HG03060 (cell line): ENCODE measurements around the gene DMRTB1.

Experiments
- ATAC-seq: cut with Tn5 transposase; IDR thresholded peaks from one replicate; pipeline ENCODE4 v1.9.1; 2021; ENCODE audit warnings: low read depth, moderate number of reproducible peaks; ENCODE audit not compliant: unreplicated experiment

The DMRTB1 gene

GRCh38 chr1:53459321-53460175 is at the start of gene DMRTB1:
DMRTB1 (plus strand) TSS chr1:53459399; CDS start chr1:53459454, 55 bp downstream.
- no peak for ATAC-seq

DNA sequence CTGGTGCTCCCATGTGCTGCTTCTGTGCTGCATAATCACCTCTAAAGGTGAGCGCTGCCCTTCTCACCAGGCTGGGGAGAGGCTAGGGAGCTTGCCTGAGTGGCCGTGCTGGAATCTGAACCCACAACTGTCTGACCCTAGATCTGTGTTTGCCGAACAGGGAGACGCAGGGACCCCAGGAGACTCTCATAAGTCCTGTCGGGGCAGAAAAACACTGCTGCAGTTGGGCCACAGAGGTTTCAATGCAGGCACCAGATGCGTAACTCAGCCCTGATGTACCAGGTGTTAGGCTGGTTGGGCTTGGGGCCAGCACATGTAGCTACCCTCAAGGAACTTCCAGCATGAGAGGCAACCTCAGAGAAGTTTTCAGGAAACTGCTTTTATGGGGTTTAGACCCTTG is 49.5 kb upstream of the DMRTB1 start:
- ATAC-seq: no peak

DNA sequence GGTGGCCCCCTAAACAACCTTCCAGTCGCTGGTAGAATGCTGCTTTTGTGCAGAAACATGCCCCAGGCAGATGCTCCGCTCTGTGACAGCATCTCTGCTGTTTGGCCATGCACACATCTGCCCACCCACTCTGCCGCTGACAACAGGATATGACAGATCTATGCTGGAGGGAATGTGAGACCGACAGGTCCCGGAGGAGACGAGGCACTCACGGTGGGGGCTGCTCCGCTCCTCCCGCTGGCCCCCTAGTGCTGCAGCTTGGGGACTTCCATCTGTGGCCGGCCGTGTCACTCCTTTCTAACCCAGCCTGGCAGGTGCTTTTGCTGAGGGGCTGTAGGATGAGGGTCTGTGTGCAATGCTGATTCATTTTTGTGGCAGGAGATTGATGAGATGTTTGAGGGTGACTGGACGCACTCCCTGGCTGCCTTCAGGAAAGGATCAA is 49.1 kb upstream of the DMRTB1 start:
- no peak for ATAC-seq

DNA sequence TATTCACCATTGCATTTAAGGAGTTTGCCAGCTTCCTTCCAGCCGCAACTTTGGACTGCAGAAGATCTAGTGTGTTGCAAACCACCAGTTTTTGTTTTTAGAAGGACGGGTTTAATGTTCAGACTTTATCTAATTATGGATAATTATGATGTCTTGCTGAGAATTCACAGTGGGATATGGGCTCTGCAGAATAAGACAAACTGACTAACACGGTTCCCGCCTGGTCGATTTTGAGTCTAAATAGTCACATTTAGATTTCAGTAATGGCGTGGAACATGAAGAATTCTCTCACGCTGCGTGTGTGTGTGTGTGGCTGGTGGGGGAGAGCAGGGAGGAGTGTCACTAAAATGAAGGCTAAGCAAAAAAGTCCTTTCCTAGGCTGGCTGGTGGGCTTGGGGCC is 48.5 kb upstream of the DMRTB1 start:
- no peak for ATAC-seq

DNA sequence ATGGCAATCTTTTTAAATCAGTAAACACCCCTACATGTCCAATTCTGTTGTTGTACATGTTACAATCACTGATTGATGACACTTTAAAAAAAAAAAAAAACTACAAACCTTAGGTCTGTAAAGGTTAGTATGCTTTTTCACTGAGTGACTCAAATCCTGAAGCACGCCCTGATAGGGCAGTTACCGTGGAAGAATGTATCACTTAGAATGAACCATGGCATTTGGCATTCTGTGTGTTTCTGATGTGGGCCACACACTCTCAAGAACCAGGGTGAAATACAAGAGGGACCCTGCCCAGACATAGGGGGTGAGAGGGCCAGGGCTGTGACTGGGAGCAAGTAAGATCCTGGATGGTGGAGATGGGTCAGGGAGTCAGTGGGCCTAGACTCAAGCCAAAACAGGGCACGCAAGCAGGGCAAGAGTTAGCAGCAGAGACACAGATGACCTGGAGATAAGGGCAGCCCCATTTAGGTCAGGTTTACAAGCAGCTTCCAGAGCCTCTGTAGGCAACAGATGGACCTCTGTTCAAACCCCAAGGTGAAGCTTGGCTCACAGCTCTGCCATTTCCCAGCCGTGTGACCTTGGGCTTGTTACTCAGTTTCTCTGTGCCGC is 47.6 kb upstream of the DMRTB1 start:
- no peak for ATAC-seq

DNA sequence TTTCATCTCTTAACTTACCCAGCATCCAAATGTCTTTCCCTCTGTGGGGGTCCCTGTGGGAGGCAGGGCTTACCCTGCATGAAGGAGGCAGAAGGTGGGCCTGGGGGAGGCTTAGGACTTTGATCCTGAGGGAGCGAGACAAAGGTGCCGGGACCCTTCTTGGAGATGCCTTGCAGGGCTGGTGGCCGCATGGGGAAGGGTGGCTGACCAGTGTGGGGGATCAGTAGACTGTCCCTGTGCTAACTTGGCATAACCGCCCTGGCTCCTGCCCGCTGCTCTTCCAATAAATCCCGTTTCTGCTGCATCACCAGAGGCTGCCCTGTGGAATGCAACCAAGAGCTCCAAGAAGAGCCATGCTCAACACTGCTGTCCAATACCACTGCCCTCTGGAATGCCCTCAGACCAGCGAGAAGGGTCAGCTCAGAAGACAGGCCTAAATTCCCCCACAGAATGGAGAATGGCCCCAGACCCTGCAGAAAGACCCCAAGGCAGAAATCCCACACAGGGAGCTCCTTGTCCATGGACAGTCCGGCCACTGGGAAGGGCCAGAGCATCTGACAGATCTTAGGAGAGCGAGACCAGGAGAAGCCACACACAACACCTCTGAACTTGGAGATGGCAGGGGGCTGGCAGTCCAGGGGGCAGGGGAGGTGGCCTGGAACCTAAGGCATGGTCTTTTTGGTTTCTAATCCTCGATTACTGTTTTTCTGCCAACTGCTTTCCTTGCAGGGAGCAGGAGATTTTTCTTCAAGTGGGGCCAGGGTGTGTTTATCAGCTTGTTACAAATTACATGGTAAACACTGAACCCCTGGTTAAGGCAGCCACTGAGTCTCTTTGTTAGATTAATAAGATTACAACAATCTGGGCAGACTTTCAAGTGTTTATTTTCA is 46.7 kb upstream of the DMRTB1 start:
- no peak for ATAC-seq

- no peak for ATAC-seq
Observed at GRCh38 chr1:53413175-53414001, 45.8 kb upstream of the DMRTB1 start.

GRCh38 chr1:53414632-53415031 is 44.6 kb upstream of the DMRTB1 start:
- ATAC-seq: no peak

DNA sequence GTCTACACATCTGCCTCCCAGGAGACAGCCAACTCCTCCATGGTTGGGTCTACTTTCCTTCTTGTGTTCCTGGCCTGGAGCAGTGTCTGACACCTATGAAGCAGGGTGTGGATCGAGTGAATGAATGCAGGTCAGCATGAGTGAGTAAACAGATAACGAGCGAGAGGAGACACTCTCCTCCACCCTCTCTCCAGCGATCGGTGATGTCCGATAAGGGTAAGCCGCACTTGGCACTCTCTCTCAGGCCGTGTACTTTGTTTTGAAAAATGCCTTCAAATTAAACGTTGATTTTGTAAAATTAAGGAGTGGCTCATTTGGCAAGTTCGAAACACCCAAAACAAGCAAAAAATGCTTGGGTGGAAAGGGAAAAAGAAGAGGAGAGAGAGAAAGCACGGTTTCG is 43.8 kb upstream of the DMRTB1 start:
- no peak for ATAC-seq

DNA sequence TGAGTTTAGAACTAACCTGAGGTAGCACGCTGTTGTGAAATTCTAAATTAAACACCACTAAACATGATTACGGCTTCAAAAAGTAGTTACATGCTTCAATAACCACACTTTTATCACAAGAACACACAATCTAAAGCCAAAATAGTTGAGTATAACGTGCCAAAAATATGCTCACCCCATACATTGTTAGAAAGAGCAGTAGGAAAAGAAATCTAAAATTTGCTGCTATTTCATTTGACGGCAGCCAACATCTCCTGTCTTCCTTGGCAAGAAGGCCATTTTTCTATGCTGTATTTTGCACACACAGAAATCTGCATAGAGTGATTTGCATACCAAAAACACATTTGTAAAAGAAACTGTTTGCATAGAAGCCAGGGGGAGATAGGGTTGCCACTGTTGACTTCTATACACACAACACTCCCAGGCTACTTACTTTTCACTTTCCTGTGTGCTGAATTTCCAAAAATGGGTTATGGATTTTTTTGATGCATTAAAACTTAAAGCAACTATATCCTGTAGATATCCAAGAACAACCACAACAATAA is 42.9 kb upstream of the DMRTB1 start:
- ATAC-seq: no peak

DNA sequence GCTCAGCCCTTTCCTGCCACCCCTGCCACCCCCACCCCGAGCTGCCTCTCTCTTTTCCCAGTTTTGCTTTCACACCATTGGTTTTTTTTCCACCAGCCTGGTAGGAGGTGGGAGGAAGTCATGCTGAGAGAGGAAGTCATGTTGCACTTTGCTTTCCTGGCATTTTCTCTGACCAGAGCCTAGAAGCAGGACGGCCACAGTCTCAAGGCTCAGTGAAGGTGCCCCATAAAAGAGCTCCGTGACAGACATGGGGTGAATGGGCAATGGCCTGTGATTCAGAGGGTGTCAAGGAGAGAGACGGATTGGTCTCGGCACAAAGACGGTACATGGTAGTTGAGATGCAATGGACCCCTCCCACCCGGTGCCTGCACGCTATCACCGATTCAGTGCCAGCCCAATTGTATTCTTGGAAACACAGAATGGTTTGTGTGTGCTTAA is 42.1 kb upstream of the DMRTB1 start:
- no peak for ATAC-seq

DNA sequence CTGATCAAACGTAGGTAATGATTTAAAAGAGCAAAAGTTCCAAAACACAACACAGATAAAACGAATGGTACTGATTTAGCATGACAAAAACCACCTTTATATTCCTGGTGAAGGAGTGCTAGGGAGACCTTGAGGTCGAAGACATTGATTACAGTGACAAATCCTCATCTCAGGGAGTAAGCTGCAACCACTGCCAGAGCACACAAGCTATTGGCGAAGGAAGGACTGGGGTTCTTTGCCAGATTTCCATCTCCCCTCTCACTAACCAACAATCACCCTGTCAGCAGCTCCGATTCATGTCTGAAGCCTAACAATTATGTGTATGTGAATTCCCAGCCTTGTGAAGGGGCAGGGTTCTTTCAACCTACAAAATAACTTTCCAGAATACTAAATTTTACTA is 40.2 kb upstream of the DMRTB1 start:
- ATAC-seq: no peak

- ATAC-seq: no peak
Observed at GRCh38 chr1:53420341-53420740, 38.9 kb upstream of the DMRTB1 start.

- no peak for ATAC-seq
Observed at GRCh38 chr1:53421208-53421607, 38.0 kb upstream of the DMRTB1 start.

DNA sequence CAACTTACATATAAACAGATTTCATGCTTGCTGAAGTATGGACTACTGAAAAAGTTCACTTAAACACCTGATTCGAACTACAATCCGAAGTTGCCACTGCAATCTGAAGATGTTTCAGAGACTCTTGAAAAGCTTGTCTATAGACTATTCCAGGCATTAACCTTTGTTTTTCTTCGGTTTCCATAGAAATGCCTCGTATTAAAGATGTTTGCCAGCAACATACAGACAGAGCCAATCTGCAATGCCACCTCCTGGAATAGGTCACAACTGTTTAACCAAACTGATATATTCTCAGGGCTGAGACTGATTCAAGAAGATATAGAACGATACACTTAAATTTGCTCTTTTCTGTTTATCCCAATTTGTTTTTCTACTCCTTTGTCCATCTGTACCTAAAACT is 28.9 kb upstream of the DMRTB1 start:
- no peak for ATAC-seq

GRCh38 chr1:53430779-53431178 is 28.4 kb upstream of the DMRTB1 start:
- ATAC-seq: no peak

GRCh38 chr1:53431244-53431643 is 28.0 kb upstream of the DMRTB1 start:
- ATAC-seq: no peak

DNA sequence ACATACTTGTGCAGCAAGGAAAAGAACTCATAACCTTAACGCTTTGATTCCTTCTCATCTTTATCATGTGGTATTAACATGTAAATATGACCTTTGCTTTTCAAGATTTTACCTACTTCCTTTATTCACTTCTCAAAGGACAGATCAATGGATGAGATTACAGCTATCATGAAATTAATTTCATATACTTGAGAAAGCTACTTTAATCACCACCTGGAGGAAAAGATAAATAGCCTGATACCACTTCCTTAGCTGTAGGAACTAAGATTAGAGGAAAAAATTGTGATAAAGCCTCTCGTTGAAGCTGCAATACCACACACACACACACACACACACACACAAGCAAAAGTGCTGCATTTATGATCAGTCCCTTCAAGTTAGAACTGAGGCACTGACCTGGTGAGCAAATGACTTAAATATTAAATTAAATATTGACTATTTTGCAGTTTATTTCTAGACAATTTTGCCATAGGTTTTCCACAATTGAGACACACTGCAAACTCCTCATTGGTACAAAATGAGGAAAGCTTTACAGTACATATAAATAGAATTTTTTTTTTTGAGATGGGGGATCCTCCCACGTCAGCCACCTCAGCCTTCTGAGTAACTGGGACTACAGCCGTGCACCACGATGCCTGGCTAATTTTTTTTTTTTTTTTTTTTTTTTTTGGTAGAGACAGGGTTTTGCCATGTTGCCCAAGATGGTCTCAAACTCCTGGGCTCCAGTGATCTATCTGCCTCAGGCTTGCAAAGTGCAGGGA is 27.2 kb upstream of the DMRTB1 start:
- no peak for ATAC-seq

- no peak for ATAC-seq
Observed at GRCh38 chr1:53432611-53433010, 26.6 kb upstream of the DMRTB1 start.
